ENCODE measurements around the gene RPL10.
"Not testable (repeated sequence)": the region's sequence is repeated elsewhere in the genome, so short reads cannot be mapped to it uniquely, and the experiment has no call there.

The RPL10 gene

GRCh38 chrX:154398668-154399526 is 720 bp downstream of the RPL10 start:
- Histone ChIP-seq H3K9me3 (ENCODE audit: low read length) (no peaks in the 10 kb centered on the region), H3K9ac (ENCODE audit: low read length) (peak overlapping the region; percentile 90), H3K27me3 (ENCODE audit: control insufficient read depth in 1 of 2, insufficient read depth in 2 of 2, low read length in 2 of 2) (peaks cover 0 to 3% of the 10 kb centered on the region in 2 donors), H3K36me3 (ENCODE audit: insufficient read depth, low read length) (peaks cover 13% of the 10 kb centered on the region), H3K4me1 (ENCODE audit: insufficient read depth, low read length) (peaks cover 13% of the 10 kb centered on the region), H3K4me3 (ENCODE audit: low read depth in 1 of 2, low read length in 2 of 2) (peak overlapping the region; percentile 76 to 77), H3K27ac (ENCODE audit: low read depth, low read length) (peak overlapping the region; percentile 86)

GRCh38 chrX:154399527-154400368 is 1.6 kb downstream of the RPL10 start:
- H3K4me1 ChIP-seq (ENCODE audit: insufficient read depth, low read length), result peaks cover 13% of the 10 kb centered on the region
- H3K27ac ChIP-seq (ENCODE audit: low read depth, low read length), result peak overlapping the region; percentile 86
- peak overlapping the region; percentile 46 for H3K9ac ChIP-seq (ENCODE audit: low read length)

GRCh38 chrX:154400369-154400817 is 2.2 kb downstream of the RPL10 start:
- not testable (repeated sequence) for H3K9me3 ChIP-seq (ENCODE audit: low read length); H3K9ac ChIP-seq (ENCODE audit: low read length); H3K27me3 ChIP-seq (ENCODE audit: control insufficient read depth in 1 of 2, insufficient read depth in 2 of 2, low read length in 2 of 2); H3K4me3 ChIP-seq (ENCODE audit: low read depth in 1 of 2, low read length in 2 of 2); H3K27ac ChIP-seq (ENCODE audit: low read depth, low read length)
- H3K36me3 ChIP-seq (ENCODE audit: insufficient read depth, low read length), result peaks cover 13% of the 10 kb centered on the region
- H3K4me1 ChIP-seq (ENCODE audit: insufficient read depth, low read length), result peaks cover 13% of the 10 kb centered on the region

More at GRCh38 chrX:154399527-154400368, 1.6 kb downstream of the RPL10 start:
- Histone ChIP-seq H3K36me3 (ENCODE audit: insufficient read depth, low read length) (peaks cover 13% of the 10 kb centered on the region), H3K27me3 (ENCODE audit: control insufficient read depth in 1 of 2, insufficient read depth in 2 of 2, low read length in 2 of 2) (peaks cover 0 to 8% of the 10 kb centered on the region in 2 donors), H3K9me3 (ENCODE audit: low read length) (no peaks in the 10 kb centered on the region), H3K4me3 (ENCODE audit: low read depth in 1 of 2, low read length in 2 of 2) (peak overlapping the region; percentile 76 to 77)

GRCh38 chrX:154401045-154401799 is 3.0 kb downstream of the RPL10 start:
- H3K4me1 ChIP-seq (ENCODE audit: insufficient read depth, low read length), result peaks cover 13% of the 10 kb centered on the region
- H3K27me3 ChIP-seq (ENCODE audit: control insufficient read depth in 1 of 2, insufficient read depth in 2 of 2, low read length in 2 of 2), result peaks cover 0 to 8% of the 10 kb centered on the region in 2 donors
- peaks cover 13% of the 10 kb centered on the region for H3K36me3 ChIP-seq (ENCODE audit: insufficient read depth, low read length)
- H3K4me3 ChIP-seq (ENCODE audit: low read depth in 1 of 2, low read length in 2 of 2), result no peak overlapping the region
- H3K27ac ChIP-seq (ENCODE audit: low read depth, low read length), result no peak overlapping the region
- no peaks in the 10 kb centered on the region for H3K9me3 ChIP-seq (ENCODE audit: low read length)
- no peak overlapping the region for H3K9ac ChIP-seq (ENCODE audit: low read length)

- peaks cover 13% of the 10 kb centered on the region for H3K36me3 ChIP-seq (ENCODE audit: insufficient read depth, low read length)
- H3K9me3 ChIP-seq (ENCODE audit: low read length), result no peaks in the 10 kb centered on the region
- no peak overlapping the region for H3K27ac ChIP-seq (ENCODE audit: low read depth, low read length)
- peaks cover 0 to 8% of the 10 kb centered on the region in 2 donors for H3K27me3 ChIP-seq (ENCODE audit: control insufficient read depth in 1 of 2, insufficient read depth in 2 of 2, low read length in 2 of 2)
- H3K9ac ChIP-seq (ENCODE audit: low read length), result no peak overlapping the region
- peaks cover 13% of the 10 kb centered on the region for H3K4me1 ChIP-seq (ENCODE audit: insufficient read depth, low read length)
- no peak overlapping the region for H3K4me3 ChIP-seq (ENCODE audit: low read depth in 1 of 2, low read length in 2 of 2)
Observed at GRCh38 chrX:154401918-154402621, 3.9 kb downstream of the RPL10 start.

- H3K36me3 ChIP-seq (ENCODE audit: insufficient read depth, low read length), result peaks cover 13% of the 10 kb centered on the region
Observed at GRCh38 chrX:154402622-154403127, 4.5 kb downstream of the RPL10 start.

GRCh38 chrX:154403192-154403591 is 5.0 kb downstream of the RPL10 start:
- peaks cover 13% of the 10 kb centered on the region for H3K4me1 ChIP-seq (ENCODE audit: insufficient read depth, low read length)
- no peak overlapping the region for H3K9ac ChIP-seq (ENCODE audit: low read length)
- H3K36me3 ChIP-seq (ENCODE audit: insufficient read depth, low read length), result peaks cover 13% of the 10 kb centered on the region
- H3K9me3 ChIP-seq (ENCODE audit: low read length), result no peaks in the 10 kb centered on the region
- H3K4me3 ChIP-seq (ENCODE audit: low read depth in 1 of 2, low read length in 2 of 2), result no peak overlapping the region
- H3K27ac ChIP-seq (ENCODE audit: low read depth, low read length), result no peak overlapping the region
- peaks cover 0 to 8% of the 10 kb centered on the region in 2 donors for H3K27me3 ChIP-seq (ENCODE audit: control insufficient read depth in 1 of 2, insufficient read depth in 2 of 2, low read length in 2 of 2)

More at GRCh38 chrX:154402622-154403127, 4.5 kb downstream of the RPL10 start:
- H3K9ac ChIP-seq (ENCODE audit: low read length), result no peak overlapping the region
- no peak overlapping the region for H3K27ac ChIP-seq (ENCODE audit: low read depth, low read length)
- H3K4me1 ChIP-seq (ENCODE audit: insufficient read depth, low read length), result peaks cover 13% of the 10 kb centered on the region
- no peak overlapping the region for H3K4me3 ChIP-seq (ENCODE audit: low read depth in 1 of 2, low read length in 2 of 2)
- H3K9me3 ChIP-seq (ENCODE audit: low read length), result no peaks in the 10 kb centered on the region
- peaks cover 0 to 8% of the 10 kb centered on the region in 2 donors for H3K27me3 ChIP-seq (ENCODE audit: control insufficient read depth in 1 of 2, insufficient read depth in 2 of 2, low read length in 2 of 2)

- no peak overlapping the region for H3K27ac ChIP-seq (ENCODE audit: low read depth, low read length)
- peaks cover 13% of the 10 kb centered on the region for H3K4me1 ChIP-seq (ENCODE audit: insufficient read depth, low read length)
- peaks cover 0 to 5% of the 10 kb centered on the region in 2 donors for H3K27me3 ChIP-seq (ENCODE audit: control insufficient read depth in 1 of 2, insufficient read depth in 2 of 2, low read length in 2 of 2)
- H3K36me3 ChIP-seq (ENCODE audit: insufficient read depth, low read length), result peaks cover 13% of the 10 kb centered on the region
- H3K9ac ChIP-seq (ENCODE audit: low read length), result no peak overlapping the region
- H3K4me3 ChIP-seq (ENCODE audit: low read depth in 1 of 2, low read length in 2 of 2), result no peak overlapping the region
- H3K9me3 ChIP-seq (ENCODE audit: low read length), result no peaks in the 10 kb centered on the region
Observed at GRCh38 chrX:154403858-154404257, 5.7 kb downstream of the RPL10 start.

GRCh38 chrX:154404625-154405192 is 6.5 kb downstream of the RPL10 start:
- Histone ChIP-seq H3K4me1 (ENCODE audit: insufficient read depth, low read length) (peaks cover 6% of the 10 kb centered on the region), H3K27me3 (ENCODE audit: control insufficient read depth in 1 of 2, insufficient read depth in 2 of 2, low read length in 2 of 2) (peaks cover 0 to 5% of the 10 kb centered on the region in 2 donors), H3K9me3 (ENCODE audit: low read length) (no peaks in the 10 kb centered on the region), H3K4me3 (ENCODE audit: low read depth in 1 of 2, low read length in 2 of 2) (no peak overlapping the region), H3K27ac (ENCODE audit: low read depth, low read length) (no peak overlapping the region), H3K9ac (ENCODE audit: low read length) (no peak overlapping the region), H3K36me3 (ENCODE audit: insufficient read depth, low read length) (peaks cover 5% of the 10 kb centered on the region)

GRCh38 chrX:154408659-154409221 is 10.6 kb downstream of the RPL10 start:
- Histone ChIP-seq H3K4me3 (ENCODE audit: low read depth in 1 of 2, low read length in 2 of 2) (peak overlapping the region in 1 of 2 donors; percentile 18), H3K27me3 (ENCODE audit: control insufficient read depth in 1 of 2, insufficient read depth in 2 of 2, low read length in 2 of 2) (peaks cover 0 to 11% of the 10 kb centered on the region in 2 donors)

More at GRCh38 chrX:154408659-154409221, 10.6 kb downstream of the RPL10 start:
- Histone ChIP-seq H3K27ac (ENCODE audit: low read depth, low read length) (no peak overlapping the region), H3K9ac (ENCODE audit: low read length) (no peak overlapping the region), H3K9me3 (ENCODE audit: low read length) (no peaks in the 10 kb centered on the region), H3K36me3 (ENCODE audit: insufficient read depth, low read length) (no peaks in the 10 kb centered on the region), H3K4me1 (ENCODE audit: insufficient read depth, low read length) (peaks cover 11% of the 10 kb centered on the region)
